Duodenal mucosa (tissue), 2 donors: ENCODE data around the gene TPCN1.

Experiments
- H3K27ac ChIP-seq: one replicate; pipeline ENCODE4 v1.7.0; 2013; ENCODE audit warnings: low read depth, low read length
- H3K27me3 ChIP-seq, 2 donors: one replicate each; pipeline ENCODE4 v1.7.0; 2013; ENCODE audit warnings: low read length in 2 of 2, control low read depth in 1 of 2; ENCODE audit not compliant: insufficient read depth in 2 of 2, control insufficient read depth in 1 of 2
- H3K36me3 ChIP-seq, 2 donors: one replicate each; pipeline ENCODE4 v1.7.0; 2013; ENCODE audit warnings: low read length in 2 of 2, control low read depth in 1 of 2; ENCODE audit not compliant: insufficient read depth in 2 of 2, control insufficient read depth in 1 of 2
- H3K4me1 ChIP-seq, 2 donors: one replicate each; pipeline ENCODE4 v1.7.0; 2013; ENCODE audit warnings: low read length in 2 of 2, control low read depth in 1 of 2; ENCODE audit not compliant: insufficient read depth in 2 of 2, control insufficient read depth in 1 of 2
- H3K4me3 ChIP-seq, 2 donors: one replicate each; pipeline ENCODE4 v1.7.0; 2013; ENCODE audit warnings: low read length in 2 of 2, low read depth in 1 of 2
- H3K9ac ChIP-seq, 2 donors: one replicate each; pipeline ENCODE4 v1.7.0; 2013; ENCODE audit warnings: low read length in 2 of 2, low read depth in 1 of 2
- H3K9me3 ChIP-seq, 2 donors: one replicate each; pipeline ENCODE4 v1.7.0; 2013; ENCODE audit warnings: low read length in 2 of 2, control low read depth in 1 of 2; ENCODE audit not compliant: control insufficient read depth in 1 of 2

TPCN1 gene

DNA sequence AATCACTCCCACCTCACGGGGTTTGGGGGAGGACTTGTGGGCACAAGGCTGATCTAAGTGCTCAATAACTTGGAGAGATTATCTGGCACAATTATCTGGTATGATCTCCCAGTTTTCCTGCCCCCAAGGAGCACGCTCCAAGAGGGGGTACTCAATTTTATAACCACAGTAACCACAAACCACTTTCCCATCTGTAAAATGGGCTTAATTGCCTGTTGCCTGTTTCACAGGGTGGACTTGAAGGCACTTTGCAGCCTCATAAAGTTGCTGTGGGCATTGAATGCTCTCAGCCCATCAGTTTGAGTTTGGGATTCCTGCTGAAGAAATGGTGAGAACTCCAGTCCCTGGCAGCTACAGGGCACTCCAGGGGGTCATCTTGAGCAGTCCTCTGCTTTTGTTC is 109.2 kb downstream of the TPCN1 start:
- H3K9me3 ChIP-seq: no peaks in the 10 kb centered on the region
- no peak overlapping the region for H3K4me3 ChIP-seq
- H3K4me1 ChIP-seq: peaks cover 5 to 18% of the 10 kb centered on the region in 2 donors
- no peak overlapping the region for H3K9ac ChIP-seq
- H3K36me3 ChIP-seq: peaks cover 6 to 25% of the 10 kb centered on the region in 2 donors
- no peak overlapping the region for H3K27ac ChIP-seq
- no peaks in the 10 kb centered on the region for H3K27me3 ChIP-seq

DNA sequence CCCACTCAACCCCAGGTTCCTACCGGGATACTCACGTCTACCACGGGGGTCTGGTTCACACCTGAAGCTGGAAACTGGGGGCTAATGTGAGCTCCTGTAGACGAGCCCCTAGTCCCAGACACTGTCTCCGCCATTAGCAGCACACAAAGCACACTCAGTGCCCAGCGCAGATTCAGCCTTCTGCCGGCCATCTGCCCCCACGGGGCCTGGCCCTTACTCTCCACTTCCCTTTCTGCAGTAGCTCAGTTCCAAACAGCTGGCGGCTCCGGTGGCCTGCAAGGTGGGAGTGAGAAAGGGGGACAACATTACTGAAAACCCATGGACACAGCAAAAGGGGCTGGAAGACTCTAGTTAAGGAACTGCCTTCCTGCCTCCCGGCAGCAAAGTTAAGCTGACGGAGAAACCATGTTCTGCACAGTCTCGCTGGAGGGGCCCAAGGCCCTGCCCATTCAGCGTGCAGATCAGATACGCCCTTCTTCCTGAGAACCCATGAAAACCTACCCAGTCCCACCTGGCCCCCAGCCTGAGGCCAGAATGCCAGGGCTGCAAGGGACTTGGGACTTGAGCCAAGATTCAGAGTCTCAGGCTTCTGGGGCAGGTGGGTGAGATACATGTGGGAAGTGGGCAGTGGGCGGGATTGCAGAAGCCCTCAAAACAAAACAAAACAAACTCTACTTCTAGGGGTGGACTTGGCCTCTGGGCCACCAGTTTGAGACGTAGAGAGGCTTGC is 111.6 kb downstream of the TPCN1 start:
- Histone ChIP-seq H3K36me3 (peaks cover 6 to 25% of the 10 kb centered on the region in 2 donors), H3K9ac (no peak overlapping the region), H3K4me3 (peak overlapping the region; percentile 42 to 93), H3K4me1 (peaks cover 5 to 19% of the 10 kb centered on the region in 2 donors), H3K27ac (no peak overlapping the region), H3K9me3 (no peaks in the 10 kb centered on the region), H3K27me3 (no peaks in the 10 kb centered on the region)

DNA sequence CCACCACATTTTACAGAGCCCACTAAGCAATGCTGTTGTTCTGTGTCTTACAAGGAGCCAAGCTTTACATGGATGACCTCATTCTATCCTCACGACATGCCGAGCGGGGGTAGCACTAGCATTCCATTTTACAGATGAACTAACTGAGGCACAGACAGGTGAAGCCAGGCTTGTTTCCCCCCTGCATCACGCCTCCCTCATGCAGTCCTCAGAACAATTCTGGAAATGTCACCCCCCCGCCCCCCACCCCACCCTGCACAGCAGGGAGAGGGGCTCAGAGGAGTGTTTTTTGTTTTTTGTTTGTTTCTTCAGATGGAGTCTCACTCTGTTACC is 112.1 kb downstream of the TPCN1 start:
- no peak overlapping the region for H3K27ac ChIP-seq

DNA sequence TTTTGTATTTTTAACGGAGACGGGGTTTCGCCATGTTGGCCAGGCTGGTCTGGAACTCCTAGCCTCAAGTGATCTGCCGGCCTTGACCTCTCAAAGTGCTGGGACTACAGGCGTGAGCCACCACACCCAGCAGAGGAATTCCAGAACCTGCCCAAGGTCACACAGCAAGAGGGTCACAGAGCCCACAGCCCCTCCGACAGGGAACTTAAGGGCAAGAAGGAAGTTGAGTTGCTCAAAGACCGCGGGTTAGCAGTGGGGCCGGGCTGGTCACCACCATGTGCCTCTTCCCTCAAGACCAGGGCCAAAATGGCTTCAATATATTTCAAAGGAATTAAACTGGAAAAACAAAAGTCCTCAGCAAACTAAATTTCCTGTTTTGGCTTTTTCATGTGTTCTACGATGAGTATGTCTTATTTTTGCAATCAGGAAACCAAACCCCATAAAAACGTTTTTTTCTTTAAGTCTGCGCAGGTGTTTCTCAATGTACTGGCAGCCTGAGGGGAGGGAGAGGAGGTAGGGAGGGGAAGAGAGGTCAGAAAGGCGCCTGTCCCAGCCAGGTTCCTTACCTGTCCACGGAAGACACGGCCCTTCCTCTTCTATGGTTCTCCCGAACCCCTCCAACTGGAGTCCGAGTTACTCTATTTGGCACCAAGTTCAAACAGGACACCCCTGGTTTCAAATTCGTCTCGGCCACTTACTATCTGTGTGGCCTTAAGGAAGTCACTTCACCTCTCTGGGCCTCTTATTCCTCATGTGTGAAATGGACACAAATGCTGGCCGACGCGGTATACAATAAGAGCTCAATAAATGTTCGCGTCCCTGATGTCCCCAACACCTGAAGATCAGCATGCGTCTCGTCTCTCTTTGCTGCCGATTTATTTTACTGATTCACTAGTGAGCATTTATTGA is 112.9 kb downstream of the TPCN1 start:
- no peak overlapping the region for H3K27ac ChIP-seq
- no peaks in the 10 kb centered on the region for H3K27me3 ChIP-seq
- H3K9me3 ChIP-seq: no peaks in the 10 kb centered on the region
- peak overlapping the region; percentile 93 to 95 for H3K4me3 ChIP-seq
- H3K9ac ChIP-seq: peak overlapping the region; percentile 63 to 66
- H3K36me3 ChIP-seq: peaks cover 3 to 25% of the 10 kb centered on the region in 2 donors
- H3K4me1 ChIP-seq: peaks cover 5 to 19% of the 10 kb centered on the region in 2 donors

More for the DNA sequence above, 112.1 kb downstream of the TPCN1 start:
- Histone ChIP-seq H3K9ac (no peak overlapping the region), H3K27me3 (no peaks in the 10 kb centered on the region), H3K4me1 (peaks cover 5 to 19% of the 10 kb centered on the region in 2 donors), H3K9me3 (no peaks in the 10 kb centered on the region), H3K4me3 (peak overlapping the region; percentile 42 to 93), H3K36me3 (peaks cover 6 to 25% of the 10 kb centered on the region in 2 donors)

DNA sequence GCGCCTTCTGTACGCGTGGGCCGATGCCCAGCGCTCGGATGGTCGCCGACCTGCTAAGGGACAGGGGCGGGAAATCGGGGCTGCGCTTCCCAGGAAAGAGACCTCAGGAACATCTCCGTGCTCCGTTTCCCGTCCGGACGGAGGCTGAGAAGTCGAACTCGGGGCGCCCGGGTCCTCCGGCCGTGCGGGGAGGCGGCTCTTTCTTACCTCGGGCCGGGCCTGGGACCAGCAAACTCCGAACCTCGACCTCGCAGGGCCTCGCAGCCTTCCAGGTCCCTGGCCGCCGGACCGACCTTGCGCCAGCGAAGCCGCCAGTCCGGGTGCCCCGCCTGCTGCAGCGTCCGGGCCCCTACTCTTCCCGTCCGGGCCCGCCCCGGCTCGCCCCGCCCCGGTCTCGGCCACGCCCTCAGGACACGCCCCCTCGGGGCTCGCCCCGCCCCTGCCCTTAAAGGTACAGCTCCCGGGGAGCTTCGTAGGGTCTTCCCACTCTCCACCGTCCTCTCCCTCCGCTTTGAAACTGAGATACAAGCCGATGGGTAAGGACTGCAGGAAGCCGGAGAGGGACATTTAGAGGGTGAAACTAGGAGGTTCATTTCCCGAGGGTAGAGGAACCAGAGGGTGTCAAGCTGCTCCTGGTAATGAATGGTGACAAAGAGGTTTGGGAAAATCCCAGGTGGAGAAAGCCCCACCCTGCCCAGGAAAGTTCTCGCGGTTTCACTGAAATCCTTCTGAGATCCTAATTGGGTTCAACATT is 113.7 kb downstream of the TPCN1 start, which contains the start of gene SLC8B1:
SLC8B1 (minus strand) TSS at position 324 of the 754 bp plus-strand sequence. CDS start 2,231 bp downstream, outside the sequence.
- H3K9ac ChIP-seq: peak within 1 kb of the TSS; percentile 63 to 66
- no peaks in the 10 kb centered on the region for H3K27me3 ChIP-seq
- no peaks in the 10 kb centered on the region for H3K9me3 ChIP-seq
- H3K4me3 ChIP-seq: peak within 1 kb of the TSS; percentile 93 to 95
- H3K36me3 ChIP-seq: peaks cover 0 to 21% of the 10 kb centered on the region in 2 donors
- H3K4me1 ChIP-seq: peaks cover 5 to 19% of the 10 kb centered on the region in 2 donors
- H3K27ac ChIP-seq: no peak within 1 kb of the TSS

DNA sequence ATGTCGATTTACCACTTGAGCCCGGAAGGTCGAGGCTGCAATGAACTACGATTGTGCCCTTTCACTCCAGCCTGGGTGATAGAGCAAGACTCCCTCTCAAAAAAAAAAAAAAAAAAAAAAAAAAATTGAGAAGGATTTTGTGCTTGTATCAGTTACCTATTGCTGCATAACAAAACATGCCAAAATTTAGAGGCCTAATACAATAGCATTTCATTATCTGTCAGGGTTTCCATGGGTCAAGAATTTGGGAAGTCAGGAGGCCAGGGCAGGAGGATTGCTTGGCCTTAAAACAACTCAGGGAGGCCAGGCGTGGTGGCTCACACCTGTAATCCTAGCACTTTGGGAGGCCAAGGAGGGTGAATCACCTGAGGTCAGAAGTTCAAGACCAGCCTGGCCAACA is 118.3 kb downstream of the TPCN1 start:
- Histone ChIP-seq H3K9ac (no peak overlapping the region), H3K9me3 (no peaks in the 10 kb centered on the region), H3K27me3 (no peaks in the 10 kb centered on the region), H3K36me3 (no peaks in the 10 kb centered on the region), H3K4me1 (peaks cover 0 to 5% of the 10 kb centered on the region in 2 donors), H3K27ac (no peak overlapping the region), H3K4me3 (no peak overlapping the region)

DNA sequence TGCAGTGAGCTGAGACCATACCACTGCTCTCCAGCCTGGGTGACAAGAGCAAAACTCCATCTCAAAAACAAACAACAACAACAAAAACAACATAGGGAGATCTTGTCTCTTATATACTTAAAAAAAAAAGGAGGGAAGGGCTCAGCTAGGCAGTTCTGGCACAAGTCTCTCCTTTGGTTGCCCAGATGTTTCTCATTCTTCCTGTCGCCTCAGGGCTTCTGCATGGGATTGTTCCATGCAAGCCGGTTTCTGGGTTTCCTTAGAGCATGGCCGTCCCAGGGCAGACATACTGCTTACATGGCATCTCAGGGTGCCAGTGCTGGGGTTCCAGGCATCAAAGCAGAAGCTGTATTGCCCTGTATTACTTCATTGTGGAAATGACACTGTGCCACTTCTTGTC is 118.8 kb downstream of the TPCN1 start:
- Histone ChIP-seq H3K27ac (no peak overlapping the region), H3K9ac (no peak overlapping the region), H3K9me3 (no peaks in the 10 kb centered on the region), H3K4me1 (peaks cover 0 to 5% of the 10 kb centered on the region in 2 donors), H3K4me3 (no peak overlapping the region), H3K27me3 (no peaks in the 10 kb centered on the region), H3K36me3 (no peaks in the 10 kb centered on the region)

DNA sequence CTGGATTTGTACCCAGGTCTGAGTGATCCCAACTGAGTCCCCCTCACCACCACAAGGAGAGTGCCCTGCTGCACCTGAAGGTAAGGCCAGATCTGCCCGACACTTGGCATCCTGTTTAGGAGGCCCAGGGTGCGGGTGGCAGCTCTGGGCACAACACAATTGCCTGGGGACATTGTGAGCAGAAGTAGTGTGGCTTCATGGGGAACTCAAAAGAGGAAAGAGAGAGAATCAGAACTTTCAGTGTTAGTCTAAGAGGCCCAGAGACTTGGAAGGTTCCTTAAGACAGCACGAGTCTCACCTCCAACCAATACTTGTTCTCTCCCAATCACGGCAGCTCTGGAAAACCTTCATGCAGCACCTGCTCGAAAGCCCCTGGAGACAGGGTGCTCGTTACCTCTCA is 120.3 kb downstream of the TPCN1 start:
- Histone ChIP-seq H3K36me3 (no peaks in the 10 kb centered on the region), H3K4me3 (no peak overlapping the region), H3K27ac (no peak overlapping the region), H3K4me1 (no peaks in the 10 kb centered on the region), H3K9ac (no peak overlapping the region), H3K9me3 (no peaks in the 10 kb centered on the region), H3K27me3 (no peaks in the 10 kb centered on the region)

DNA sequence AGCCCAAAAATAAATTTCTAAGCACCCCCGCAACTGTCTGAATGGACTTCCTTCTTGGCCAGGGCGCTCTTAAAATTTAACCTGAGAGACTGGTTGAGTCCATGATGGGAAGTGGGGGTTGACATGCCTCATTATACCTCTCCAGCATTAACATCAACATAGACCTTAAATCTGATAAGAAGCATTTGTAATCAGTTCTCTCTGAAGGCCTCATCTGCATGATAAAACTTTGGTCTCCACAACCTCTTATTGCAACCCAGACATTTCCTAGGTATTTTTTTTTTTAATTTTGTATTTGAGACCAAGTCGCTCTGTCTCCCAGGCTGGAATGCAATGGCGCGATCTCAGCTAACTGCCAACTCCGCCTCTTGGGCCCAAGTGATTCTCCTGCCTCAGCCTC is 124.1 kb downstream of the TPCN1 start:
- no peak overlapping the region for H3K4me3 ChIP-seq
- no peak overlapping the region for H3K27ac ChIP-seq
- no peaks in the 10 kb centered on the region for H3K9me3 ChIP-seq
- H3K9ac ChIP-seq: no peak overlapping the region
- H3K4me1 ChIP-seq: no peaks in the 10 kb centered on the region
- H3K36me3 ChIP-seq: no peaks in the 10 kb centered on the region
- H3K27me3 ChIP-seq: no peaks in the 10 kb centered on the region
